COR-L47 (cell line): ENCODE data around the gene PSMA5.
"Not testable (repeated sequence)": the region's sequence is repeated elsewhere in the genome, so short reads cannot be mapped to it uniquely, and the experiment has no call there.

Experiments
- DNase-seq: peaks from one replicate; lab custom pipeline; 2025; lab: John Stamatoyannopoulos, UW

The PSMA5 gene

GRCh38 chr1:109432336-109432735 is 6.1 kb upstream of the PSMA5 start:
- DNase-seq: no peak

- DNase-seq: no peak
Measured at GRCh38 chr1:109427171-109427467, 871 bp upstream of the PSMA5 start.

GRCh38 chr1:109425391-109426280 is 612 bp downstream of the PSMA5 start:
- DNase-seq: no peak

GRCh38 chr1:109423498-109423897 is 2.8 kb downstream of the PSMA5 start:
- DNase-seq: no peak

GRCh38 chr1:109412551-109412950 is 13.7 kb downstream of the PSMA5 start:
- no peak for DNase-seq

- no peak for DNase-seq
Measured at GRCh38 chr1:109404838-109405237, 21.4 kb downstream of the PSMA5 start.

- no peak for DNase-seq
Measured at GRCh38 chr1:109402025-109402424, 24.2 kb downstream of the PSMA5 start.

GRCh38 chr1:109400035-109400655 is 26.1 kb downstream of the PSMA5 start:
- no peak for DNase-seq

- DNase-seq: peak; percentile 71
Measured at GRCh38 chr1:109399326-109399957, 26.8 kb downstream of the PSMA5 start.

- DNase-seq: peak; percentile 41
Measured at GRCh38 chr1:109398343-109399225, 27.7 kb downstream of the PSMA5 start.

GRCh38 chr1:109397581-109398342 is 28.5 kb downstream of the PSMA5 start, which contains the start of gene SORT1:
SORT1 (minus strand) TSS chr1:109397918; CDS start chr1:109397892, 26 bp downstream.
- DNase-seq: peak; percentile 90

GRCh38 chr1:109396871-109397580 is 29.2 kb downstream of the PSMA5 start:
- DNase-seq: no peak

GRCh38 chr1:109396513-109396839 is 29.8 kb downstream of the PSMA5 start:
- DNase-seq: no peak

- no peak for DNase-seq
Measured at GRCh38 chr1:109395602-109396512, 30.4 kb downstream of the PSMA5 start.

GRCh38 chr1:109395282-109395599 is 31.0 kb downstream of the PSMA5 start:
- not testable (repeated sequence) for DNase-seq

- DNase-seq: no peak
Measured at GRCh38 chr1:109394591-109395281, 31.5 kb downstream of the PSMA5 start.

- no peak for DNase-seq
Measured at GRCh38 chr1:109393617-109394233, 32.5 kb downstream of the PSMA5 start.

- no peak for DNase-seq
Measured at GRCh38 chr1:109392788-109393616, 33.2 kb downstream of the PSMA5 start.
